T-helper 9 cell (primary cell): Measurements from ENCODE around the gene ASB18.
"Not testable (repeated sequence)": the region's sequence is repeated elsewhere in the genome, so short reads cannot be mapped to it uniquely, and the experiment has no call there.

Experiments used
- DNase-seq: peaks from one replicate; pipeline ENCODE4 v3.0.0-alpha.2; 2020

ASB18 gene

DNA sequence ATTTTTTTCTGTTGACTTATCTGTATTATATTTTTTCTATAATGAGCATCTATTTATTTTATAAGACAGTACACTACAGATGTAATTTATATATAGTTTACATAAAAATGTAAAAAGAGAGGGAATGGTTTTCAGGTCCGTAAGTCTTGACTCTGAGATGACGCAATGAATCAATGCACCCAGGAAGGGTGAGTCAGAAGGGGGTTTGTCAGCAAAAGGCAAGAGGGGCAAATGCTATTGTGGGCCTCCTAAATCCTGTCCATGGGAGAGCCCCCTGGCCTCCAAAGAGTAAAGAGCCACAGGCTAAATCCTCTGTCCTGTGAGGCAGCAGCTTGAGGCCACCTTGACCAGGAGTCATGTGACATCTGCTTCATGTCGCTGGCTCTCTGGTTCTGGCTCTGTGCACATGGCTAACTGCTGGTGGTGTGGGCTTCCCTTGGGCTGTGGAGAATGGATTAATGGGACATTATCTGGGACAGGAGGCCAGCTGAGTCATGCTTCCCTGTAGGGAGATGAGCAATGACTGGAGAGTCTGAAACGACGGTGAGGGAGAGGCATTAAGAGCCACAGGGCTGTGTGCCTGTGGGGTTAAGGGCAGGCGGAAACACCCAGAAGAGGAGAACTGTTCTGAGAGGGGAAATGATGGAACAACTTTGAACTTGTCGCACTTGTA lies 22.8 kb upstream of the ASB18 start:
- DNase-seq = no peak

DNA sequence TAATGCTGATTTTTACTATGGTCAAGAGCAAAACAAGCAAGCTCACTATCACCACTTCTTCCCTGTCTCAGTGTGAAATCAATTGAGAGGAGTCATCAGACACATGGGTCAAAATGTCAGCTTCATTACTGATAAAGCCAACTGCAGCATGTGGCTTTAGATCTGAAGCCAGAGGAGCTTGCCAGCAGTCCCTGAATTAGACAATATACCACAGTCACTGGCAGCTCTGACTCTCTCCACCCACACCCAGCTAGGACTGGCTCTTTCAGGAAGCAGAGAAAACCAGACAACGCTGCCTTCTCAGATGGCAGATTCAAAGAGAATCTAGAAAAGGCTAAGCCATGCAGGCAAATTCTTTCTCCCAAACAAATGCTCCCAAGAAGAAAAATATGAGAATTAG lies 20.0 kb upstream of the ASB18 start:
- DNase-seq = no peak

DNA sequence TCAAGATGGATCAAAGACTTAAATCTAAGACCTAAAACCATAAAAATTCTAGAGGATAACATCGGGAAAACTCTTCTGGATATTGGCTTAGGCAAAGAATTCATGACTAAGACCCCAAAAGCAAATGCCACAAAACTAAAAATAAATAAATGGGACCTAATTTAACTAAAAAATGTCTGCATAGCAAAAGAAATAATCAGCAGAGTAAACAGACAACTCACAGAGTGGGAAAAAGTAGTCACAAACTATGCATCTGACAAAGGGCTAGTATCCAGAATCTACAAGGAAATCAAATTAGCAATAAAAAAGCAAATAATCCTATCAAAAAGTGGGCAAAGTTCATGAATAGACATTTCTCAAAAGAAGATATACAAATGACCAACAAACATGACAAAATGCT lies 18.2 kb upstream of the ASB18 start:
- DNase-seq = no peak

DNA sequence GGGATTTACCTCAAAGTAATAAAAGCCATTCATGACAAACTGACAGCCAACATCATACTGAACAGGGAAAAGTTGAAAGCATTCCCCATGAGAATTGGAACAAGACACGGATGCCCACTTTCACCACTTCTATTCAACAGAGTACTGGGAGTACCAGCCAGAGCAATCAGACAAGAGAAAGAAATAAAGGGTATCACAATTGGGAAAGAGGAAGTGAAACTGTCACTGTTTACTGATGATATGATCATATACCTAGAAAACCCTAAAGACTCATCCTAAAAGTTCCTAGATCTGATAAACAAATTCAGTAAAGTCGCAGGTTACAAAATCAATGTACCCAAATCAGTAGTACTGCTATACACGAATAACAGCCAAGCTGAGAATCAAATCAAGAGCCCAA lies 17.2 kb upstream of the ASB18 start:
- DNase-seq = no peak

DNA sequence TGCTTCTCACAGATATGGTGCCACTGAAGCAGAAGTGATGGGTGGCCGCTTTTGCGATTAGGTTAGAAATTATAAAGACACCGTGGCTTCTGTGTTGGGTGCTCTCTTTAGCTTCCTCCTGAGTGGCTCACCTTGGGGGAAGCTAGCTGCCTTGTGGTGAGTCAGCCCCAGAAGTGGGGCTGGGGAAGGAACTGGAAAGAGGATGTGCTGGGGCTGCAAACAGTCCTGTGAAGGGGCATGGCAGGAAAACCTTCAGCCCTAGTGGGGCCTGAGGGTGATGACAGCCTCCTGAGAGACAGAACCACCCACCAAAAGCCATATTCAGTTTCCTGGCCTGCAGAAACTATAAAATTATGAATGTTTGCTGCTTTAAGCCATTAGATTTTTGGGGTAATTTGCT lies 8.9 kb upstream of the ASB18 start:
- no peak for DNase-seq

DNA sequence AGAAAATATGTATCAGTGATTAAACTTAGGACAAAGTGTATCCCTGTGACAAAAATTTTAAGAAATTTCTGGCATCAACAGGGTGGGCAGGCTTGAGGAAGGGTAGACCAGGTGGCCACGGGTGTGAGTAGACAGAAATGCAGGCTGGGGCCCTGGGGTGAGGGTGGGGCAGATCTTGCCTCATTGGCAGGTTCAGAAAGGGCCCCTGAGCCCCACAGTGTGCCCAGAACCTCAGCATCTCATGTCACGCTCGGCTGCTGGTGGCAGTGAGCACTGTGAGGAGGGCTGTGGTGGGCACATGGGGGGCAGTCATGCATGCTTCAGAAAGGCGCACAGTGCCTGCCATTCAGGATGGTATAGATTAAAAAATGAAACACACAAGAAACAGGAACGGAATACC lies 7.6 kb upstream of the ASB18 start:
- DNase-seq = no peak

DNA sequence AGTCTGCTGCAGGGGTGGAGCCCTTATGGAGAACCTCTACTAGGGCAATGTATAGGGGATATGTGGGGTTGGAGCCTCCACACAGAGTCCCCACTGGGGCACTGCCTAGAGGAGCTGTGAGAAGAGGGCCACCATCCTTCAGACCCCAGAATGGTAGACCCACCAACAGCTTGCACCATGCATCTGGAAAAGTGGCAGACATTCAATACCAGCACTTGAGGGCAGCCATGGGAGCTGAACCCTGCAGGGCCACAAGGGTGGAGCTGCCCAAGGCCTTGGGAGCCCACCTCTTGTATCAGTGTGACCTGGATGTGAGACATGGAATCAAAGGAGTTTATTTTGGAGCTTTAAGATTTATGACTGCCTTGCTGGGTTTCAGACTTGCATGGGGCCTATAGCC lies 5.7 kb upstream of the ASB18 start:
- not testable (repeated sequence) for DNase-seq

DNA sequence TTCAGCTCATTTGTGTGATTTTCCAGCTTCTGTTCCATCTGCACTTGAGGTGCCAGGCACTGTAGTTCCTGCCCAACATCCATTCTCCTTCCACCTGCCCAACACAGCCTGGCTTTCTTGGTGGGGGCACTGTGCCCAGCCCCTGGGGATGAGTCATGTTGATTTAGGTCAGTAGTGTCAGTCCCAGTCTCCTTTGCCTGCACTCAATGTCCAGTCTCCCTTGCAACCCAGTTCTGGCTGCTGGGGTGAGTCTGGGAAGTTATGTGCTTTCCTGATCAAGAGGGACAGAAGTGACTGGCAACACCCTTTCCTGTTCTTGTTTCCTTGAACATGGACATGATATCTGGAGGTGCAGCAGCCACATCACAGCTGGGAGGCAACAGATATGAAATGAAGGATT lies 1.5 kb upstream of the ASB18 start:
- DNase-seq = no peak

DNA sequence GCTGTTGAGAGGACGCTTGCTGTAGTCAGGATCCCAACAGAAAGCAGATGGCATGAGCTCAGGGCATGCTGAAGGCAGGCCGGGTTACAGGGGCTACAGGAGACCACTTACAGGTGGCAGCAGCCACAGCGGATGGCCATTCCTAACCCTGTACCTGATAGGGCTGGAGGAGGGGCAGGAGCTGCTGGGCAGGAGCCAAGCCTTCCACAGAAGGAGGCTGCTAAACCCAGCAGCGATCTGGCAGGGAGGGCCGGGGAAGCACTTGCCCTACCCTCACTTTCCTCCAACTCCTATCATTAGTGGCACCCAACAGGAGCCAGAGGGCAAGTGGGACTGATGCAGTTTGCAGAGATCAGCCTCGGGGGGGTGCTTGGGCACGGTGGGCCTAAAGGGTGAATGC lies 2.0 kb downstream of the ASB18 start:
- no peak for DNase-seq

DNA sequence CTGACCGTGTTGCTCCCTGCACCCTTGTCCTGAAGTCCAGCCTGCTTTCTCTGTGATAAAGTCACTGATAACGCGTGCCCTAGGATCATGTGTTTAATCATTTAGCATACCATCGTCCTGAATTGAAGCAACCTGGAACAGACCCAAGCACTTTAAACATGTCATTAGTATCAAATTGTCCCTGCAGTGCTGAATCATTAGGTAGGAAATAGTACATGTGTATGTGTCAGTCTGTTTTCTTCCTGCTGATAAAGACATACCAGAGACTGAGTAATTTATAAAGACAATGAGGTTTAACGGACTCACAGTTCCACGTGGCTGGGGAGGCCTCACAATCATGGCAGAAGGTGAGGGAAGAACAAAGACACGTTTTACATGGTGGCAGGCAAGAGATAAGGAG lies 2.8 kb downstream of the ASB18 start:
- no peak for DNase-seq

DNA sequence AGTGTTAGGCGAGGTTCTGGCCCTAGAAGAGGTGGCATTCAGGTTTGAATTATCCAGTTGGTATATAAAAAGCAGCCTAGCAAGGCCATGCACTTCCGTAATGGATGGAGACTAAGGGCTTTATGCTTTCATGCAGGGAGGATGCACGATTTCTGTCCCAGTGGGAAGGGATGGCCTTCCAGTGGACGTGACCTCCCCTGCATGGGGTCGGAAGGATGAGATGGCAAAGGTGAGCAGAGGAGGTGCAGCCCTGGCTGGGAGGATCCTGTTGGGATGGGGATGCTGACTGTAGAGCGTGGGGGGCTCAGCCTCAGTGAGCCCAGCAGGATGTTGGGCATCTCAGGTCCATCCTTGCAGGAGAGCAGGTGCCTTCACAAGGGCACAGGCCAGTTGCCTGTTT lies 4.8 kb downstream of the ASB18 start:
- DNase-seq = no peak

DNA sequence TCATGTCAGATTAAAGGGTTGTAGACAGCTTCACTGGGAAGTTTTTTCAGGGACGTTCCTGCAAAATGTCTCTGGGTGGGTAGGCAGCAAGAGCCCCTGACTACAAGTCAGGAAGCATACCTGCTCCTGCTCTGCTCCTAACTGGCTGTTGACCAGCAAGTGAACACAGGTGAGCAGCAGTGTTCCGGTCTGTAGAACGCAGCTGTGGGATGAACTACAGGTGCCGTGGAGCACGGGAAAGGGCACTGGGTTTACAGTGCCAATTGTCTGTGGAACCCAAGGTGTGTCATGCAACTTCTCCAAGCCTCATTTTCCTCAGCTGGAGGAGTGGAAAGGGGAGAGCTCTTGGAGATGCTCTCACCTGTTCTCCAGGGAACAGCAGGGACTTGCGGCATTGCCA lies 6.6 kb downstream of the ASB18 start:
- no peak for DNase-seq

DNA sequence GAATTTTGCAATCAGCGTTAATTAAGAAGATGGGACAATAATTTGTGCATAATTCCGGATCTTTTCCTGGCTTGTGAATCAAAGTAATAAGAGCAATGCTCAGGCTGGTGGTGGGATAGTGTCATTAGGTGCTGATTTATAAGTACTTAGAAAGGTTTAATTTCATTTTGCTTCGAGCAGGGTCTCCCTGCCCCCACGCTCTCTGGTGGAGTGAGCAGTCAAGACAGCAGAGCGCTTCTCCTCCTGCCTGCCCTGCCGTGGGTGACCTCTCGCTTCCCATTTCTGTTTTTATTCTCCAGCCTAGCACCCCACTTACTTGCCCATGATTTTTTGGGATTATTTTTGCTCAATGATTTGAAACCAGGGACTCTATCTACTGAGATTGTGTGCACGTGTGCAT lies 7.1 kb downstream of the ASB18 start:
- no peak for DNase-seq

DNA sequence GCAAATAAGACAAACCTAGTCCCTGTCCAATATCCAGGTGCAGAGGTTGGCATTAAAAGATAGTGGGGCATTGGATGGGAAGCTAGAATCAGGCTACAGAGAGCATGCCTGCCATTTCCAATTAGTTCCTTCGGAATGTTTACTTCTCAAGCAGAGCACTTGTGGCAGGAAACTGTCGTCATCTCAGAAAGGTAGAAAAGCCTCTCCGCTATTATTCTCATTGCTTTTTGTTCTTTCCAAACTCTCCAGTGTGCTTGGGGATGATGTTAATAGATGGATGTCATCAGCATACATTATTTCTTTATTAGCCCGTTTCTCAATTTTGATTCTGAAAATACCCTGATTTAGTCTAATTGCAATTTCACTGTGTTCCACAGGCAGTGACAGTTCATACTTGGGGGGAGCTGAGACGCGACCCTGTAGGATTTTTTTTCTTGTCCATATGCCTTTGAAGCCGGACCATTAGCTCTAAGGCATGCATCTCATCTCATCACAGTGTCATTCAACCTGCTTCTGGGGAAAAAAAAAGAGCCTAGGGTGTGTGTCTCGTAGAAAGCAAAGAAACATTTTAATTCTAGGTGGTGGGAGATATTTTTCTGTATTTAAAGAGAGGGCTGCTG lies 7.7 kb downstream of the ASB18 start:
- DNase-seq = no peak

DNA sequence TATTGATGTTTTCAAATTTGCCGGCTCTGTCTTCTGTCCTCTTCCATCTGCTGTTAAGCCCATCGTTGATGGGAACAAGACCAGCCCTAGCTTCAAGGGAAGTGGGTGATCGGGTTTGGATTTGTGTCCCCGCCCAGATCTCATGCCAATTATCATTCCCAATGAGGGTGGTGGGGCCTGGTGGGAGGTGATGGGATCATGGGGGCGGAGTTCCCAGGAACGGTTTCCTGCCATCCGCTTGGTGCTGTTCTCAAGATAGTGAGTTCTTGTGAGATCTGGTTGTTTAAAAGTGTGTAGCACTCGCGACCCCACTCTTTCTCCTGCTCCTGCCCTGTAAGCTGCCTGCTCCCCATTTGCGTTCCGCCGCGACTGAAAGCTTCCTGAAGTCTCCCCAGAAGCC lies 9.5 kb downstream of the ASB18 start:
- no peak for DNase-seq

DNA sequence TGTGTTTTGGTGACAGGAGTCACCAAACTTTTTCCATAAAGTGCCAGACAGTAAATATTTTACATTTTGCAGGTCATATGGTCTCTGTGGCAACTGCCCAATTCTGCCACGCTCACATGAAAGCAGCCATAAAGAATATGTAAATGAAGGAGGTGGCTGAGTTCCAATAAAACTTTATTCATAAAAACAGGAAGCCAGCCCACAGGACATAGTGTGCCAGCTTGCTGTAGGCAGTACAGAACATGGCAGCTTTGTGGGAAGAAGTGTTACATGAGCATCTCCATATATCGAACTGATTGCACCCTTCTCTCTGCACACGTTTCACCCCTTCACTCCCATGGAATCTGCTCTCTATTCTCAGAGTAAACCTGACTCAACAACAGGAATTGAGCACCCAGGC lies 10.2 kb downstream of the ASB18 start:
- no peak for DNase-seq

DNA sequence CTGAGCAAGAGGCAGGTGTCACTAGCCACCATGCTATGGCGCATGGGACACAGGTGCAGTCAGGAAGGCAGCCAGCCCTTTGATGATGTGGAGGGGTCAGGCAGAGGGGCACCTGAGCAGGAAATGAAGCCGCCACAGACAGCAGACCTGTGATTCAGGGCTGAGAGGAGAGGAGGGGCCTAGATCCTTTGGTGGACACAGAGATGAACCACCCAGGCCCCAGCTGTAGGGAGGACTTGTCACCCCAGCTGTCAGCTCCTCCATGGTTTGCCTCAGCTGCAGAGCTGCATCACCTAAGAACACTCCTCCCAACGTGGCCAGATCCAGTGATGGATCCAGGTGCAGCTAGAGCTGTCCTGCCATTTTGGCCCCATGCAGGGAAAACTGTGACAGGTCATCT lies 11.6 kb downstream of the ASB18 start:
- DNase-seq = no peak

DNA sequence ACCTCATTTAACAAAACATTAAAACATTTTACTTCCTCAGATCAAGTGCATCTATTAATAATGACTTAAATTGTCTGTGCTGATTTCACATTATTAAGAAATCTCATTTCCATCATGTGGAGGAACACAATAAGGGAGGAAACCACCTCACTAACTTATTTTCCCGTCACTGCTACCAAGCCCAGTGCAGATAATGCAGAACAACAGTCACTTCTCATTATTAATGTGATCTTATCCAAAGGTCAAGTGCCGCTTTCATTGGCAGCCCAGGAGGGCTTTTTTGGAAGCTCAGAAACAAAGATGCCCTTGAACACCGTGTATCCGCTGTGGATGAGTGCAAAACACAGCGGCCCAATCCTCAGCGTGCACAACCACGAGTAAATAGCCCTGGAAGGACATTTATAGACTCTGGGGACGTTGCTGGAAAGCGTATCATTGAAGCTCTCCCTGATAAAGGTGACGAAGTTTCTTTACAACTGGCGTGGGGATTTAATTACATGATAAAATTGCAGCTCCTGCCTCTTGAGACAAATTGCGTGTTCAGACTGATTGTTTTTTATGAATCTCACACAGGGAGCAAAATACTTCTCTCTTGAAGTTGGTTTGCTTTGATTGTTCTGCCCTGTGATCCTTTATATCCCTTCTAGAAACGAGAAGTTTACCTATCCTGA lies 13.2 kb downstream of the ASB18 start:
- no peak for DNase-seq

DNA sequence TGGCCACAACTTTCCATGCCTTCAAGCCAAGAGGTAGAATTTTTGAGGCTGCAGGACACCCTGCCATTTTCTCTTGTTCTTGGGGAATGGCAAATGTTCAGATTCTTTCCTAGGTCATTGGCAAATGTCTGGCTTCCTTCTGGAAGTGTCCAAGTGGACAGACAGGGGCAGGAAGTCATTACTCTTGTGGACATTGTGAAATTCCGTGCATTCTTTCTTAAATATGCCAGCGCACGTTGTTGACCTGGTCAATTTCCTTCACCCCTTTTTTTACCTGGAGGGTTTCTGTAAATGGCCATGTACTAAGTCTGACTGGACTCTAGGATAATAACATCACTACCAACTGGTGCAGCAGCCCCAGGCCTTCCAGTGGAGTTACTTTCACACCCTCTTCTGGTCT lies 13.9 kb downstream of the ASB18 start:
- DNase-seq = no peak

DNA sequence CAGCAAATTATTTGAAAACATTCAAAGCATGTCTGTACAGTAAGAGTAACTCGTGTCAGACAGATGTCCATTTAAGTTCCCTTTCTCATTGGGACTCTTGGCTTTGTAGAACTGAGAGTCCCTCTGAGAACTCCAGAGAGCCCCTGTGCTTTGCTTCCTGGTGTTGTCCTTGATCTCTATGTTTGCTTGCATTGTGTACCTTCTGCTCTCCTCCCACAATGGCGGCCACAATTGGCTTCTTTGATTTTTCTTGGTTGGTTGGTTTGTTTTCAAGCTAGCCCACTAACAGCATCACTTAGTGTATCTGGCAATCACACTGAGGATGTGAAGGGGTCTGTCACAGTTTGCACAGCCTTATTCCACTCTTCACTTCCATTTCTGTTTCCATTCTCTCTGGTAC lies 15.1 kb downstream of the ASB18 start:
- no peak for DNase-seq

DNA sequence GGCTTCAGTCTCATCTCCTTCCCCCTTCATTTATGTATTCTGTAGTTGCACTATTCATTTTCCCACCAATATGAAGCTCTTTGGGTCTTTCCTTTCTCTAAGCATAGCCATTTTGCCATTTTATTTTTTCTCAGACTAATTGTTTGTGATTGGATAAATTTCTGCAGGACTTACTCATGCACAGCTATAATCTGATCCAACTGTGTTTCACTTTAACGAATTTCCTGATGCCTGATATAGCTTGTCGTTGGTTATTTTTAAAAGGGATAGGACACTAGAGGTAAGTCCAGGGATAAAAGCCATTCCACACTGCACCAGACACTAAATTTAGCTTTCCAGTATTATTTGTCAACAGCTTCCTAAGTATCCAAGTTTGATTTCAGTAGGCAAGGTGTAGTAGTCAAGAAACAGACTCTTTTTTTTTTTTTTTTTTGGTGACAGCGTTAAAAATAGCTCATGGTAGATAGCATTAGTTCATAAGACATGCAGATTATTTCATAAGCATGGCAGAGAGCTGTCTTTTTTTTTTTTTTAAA lies 17.4 kb downstream of the ASB18 start:
- no peak for DNase-seq

DNA sequence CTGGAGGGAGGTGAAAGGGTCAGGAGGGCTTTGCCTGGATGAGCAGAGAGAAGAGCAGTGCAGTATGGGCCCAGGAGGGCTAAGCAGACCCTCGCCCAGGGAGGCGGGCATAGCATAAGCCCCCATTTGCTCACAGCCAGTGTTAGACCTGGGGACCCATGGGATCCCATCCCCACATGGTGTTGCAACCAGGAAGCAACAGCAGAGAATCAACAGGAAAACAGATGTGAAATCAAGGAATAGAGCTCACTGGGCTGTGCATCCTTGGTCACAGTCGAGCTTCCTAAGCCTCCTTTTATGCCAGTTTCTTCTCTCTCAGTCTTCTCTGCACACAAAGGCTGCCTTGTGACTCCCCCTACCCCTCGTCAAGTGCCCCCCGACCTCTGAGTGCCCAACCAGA lies 19.9 kb downstream of the ASB18 start:
- no peak for DNase-seq

DNA sequence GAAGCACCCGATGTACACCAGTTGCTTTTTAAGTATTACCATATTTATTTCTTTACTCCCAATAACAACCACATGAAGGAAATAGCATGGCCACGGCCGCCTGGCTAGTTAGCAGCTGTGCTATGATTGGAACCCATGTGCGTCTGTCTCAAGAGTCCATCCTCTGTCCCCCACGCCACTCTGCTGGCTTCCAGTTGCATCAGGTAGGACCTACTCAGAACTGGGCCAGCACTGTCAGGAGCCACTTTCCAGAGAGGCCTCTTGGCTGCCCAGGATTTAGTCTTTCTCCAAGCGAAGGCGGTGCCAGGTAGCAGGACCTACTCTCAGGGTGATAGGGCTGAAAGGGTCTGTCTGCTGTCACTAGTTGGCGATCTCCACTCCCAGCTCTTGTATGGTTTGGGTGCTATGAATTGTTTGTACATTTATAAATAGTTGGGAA lies 22.1 kb downstream of the ASB18 start:
- no peak for DNase-seq
